K562 (cell line): ENCODE results near the gene VPS45. TPM values are rescaled to one million over a fixed set of nuclear protein-coding genes. Genes with fewer than 3 reads are reported as not detected.

ENCODE experiments used
- ATAC-seq: fragments of 200-7000 bp; cut with Tn5 transposase; 3 replicates; pipeline ENCODE4 v1.9.1; 2020; ENCODE audit warnings: moderate library complexity
- BruUV-seq: library from RNA; stranded (reverse); fragments of 400-500 nt; replicated peaks from 2 replicates; lab custom pipeline; 2021; lab: Mats Ljungman, UMichigan
- CTCF ChIA-PET: fragments of 300-600 bp; formaldehyde crosslinking; extraction: SDS; loops from one replicate; lab custom pipeline; 2021; ENCODE audit warnings: low intra/inter-chr PET ratio; lab: Yijun Ruan, JAX
- POLR2A ChIA-PET: fragments of 300-600, 350-650 bp; sonication (Branson Sonifier 250); formaldehyde crosslinking; extraction: SDS; loops from one replicate; lab custom pipeline; 2021; ENCODE audit warnings: antibody characterized with exemption, inconsistent platforms; lab: Yijun Ruan, JAX
- DNase-seq, 4 experiments: peaks; one replicate each; pipeline versions ENCODE4 v3.0.0 to v3.0.0-alpha.2; 2011 to 2018; ENCODE audit warnings: low spot score in 3 of 4, mixed read lengths in 3 of 4; ENCODE audit errors: extremely low read depth in 1 of 4
- FAIRE-seq: peaks from 2 replicates; lab custom pipeline; 2011; peaks lifted over from hg19 to GRCh38; lab: Jason Lieb, UNC
- H2AFZ ChIP-seq: 2 replicates; pipeline ENCODE4 v1.6.0; 2011; ENCODE audit warnings: low read depth, low read length, control low read depth, inconsistent platforms
- H3K27ac ChIP-seq: fragments of 200-600 bp; 3 replicates; pipeline ENCODE4 v1.8.0; 2011; ENCODE audit warnings: low read depth, mild to moderate bottlenecking, control low read depth, inconsistent platforms, low read length, moderate library complexity, mixed read lengths; ENCODE audit errors: extremely low read depth
- H3K27me3 ChIP-seq, 2 experiments: fragments of 300-600 bp in 1 of 2; 2 replicates in 1 of 2; 3 replicates in 1 of 2; pipeline versions ENCODE4 v1.6.0 to v1.8.0; 2011; ENCODE audit warnings: inconsistent platforms in 2 of 2, low read length in 2 of 2, mild to moderate bottlenecking in 1 of 2, mixed read lengths in 1 of 2, moderate library complexity in 1 of 2; ENCODE audit not compliant: control insufficient read depth in 2 of 2, insufficient read depth in 2 of 2
- H3K36me3 ChIP-seq: fragments of 300-600 bp; 3 replicates; pipeline ENCODE4 v1.8.0; 2011; ENCODE audit warnings: mild to moderate bottlenecking, low read length, inconsistent platforms; ENCODE audit not compliant: control insufficient read depth, insufficient read depth
- H3K4me1 ChIP-seq, 2 experiments: fragments of 200-600 bp in 1 of 2; replicated peaks in 1 of 2; 2 replicates in 1 of 2; 3 replicates in 1 of 2; pipeline versions ENCODE4 v1.5.1 to v1.8.0; 2011; ENCODE audit warnings: inconsistent platforms in 2 of 2, low read length in 2 of 2, mild to moderate bottlenecking in 1 of 2, mixed read lengths in 1 of 2, moderate library complexity in 1 of 2; ENCODE audit not compliant: control insufficient read depth in 2 of 2, insufficient read depth in 2 of 2
- H3K4me2 ChIP-seq: 2 replicates; pipeline ENCODE4 v1.6.1; 2011; ENCODE audit warnings: low read length, control low read depth, inconsistent platforms, mixed read lengths; ENCODE audit not compliant: insufficient read depth
- H3K4me3 ChIP-seq: fragments of 200-600 bp; sonication (generic), shearing (Covaris generic); 2 replicates; pipeline ENCODE4 v1.5.1; 2016; ENCODE audit warnings: control low read depth, inconsistent platforms
- H3K79me2 ChIP-seq: fragments of 200-600 bp; 3 replicates; pipeline ENCODE4 v1.8.0; 2011; ENCODE audit warnings: low read length, inconsistent platforms; ENCODE audit not compliant: control insufficient read depth, insufficient read depth
- H3K9ac ChIP-seq, 2 experiments: 2 replicates each; pipeline versions ENCODE4 v1.6.0 to v1.6.1; 2011; ENCODE audit warnings: low read depth in 2 of 2, low read length in 2 of 2, control low read depth in 1 of 2, inconsistent platforms in 1 of 2, mild to moderate bottlenecking in 1 of 2, mixed read lengths in 1 of 2; ENCODE audit not compliant: insufficient read depth in 1 of 2
- H3K9me1 ChIP-seq: one replicate; pipeline ENCODE4 v1.6.0; 2011; ENCODE audit warnings: inconsistent platforms, mild to moderate bottlenecking, low read length, moderate library complexity; ENCODE audit not compliant: control insufficient read depth, insufficient read depth
- H3K9me3 ChIP-seq: replicated peaks from 2 replicates; pipeline ENCODE4 v1.5.1; 2011; ENCODE audit warnings: low read depth, low read length, inconsistent platforms; ENCODE audit not compliant: control insufficient read depth, insufficient read depth
- H4K20me1 ChIP-seq: replicated peaks from 2 replicates; pipeline ENCODE4 v1.6.1; 2011; ENCODE audit warnings: low read length, inconsistent platforms, mixed read lengths; ENCODE audit not compliant: control insufficient read depth, insufficient read depth
- CBX8 ChIP-seq: fragments of 200-600 bp; sonication (generic); IDR thresholded peaks from 2 replicates; pipeline ENCODE4 v1.6.1; 2012; ENCODE audit warnings: borderline replicate concordance, mixed run types, low read depth, mild to moderate bottlenecking, moderate library complexity, mixed read lengths, low read length, control low read depth, inconsistent platforms; ENCODE audit not compliant: poor library complexity, severe bottlenecking; ENCODE audit errors: extremely low read depth
- ETS2 ChIP-seq: IDR thresholded peaks from 2 replicates; pipeline ENCODE4 v1.6.1; 2016; ENCODE audit warnings: borderline replicate concordance, missing genetic modification characterization, mild to moderate bottlenecking, moderate library complexity, missing compliant biosample characterization; ENCODE audit not compliant: poor library complexity, severe bottlenecking
- HMG20B ChIP-seq: fragments of 250-450 bp; sonication (Bioruptor Pico); IDR thresholded peaks from 2 replicates; pipeline ENCODE4 v1.5.0; 2021; ENCODE audit warnings: mild to moderate bottlenecking
- KDM5B ChIP-seq: fragments of 200-600 bp; sonication (generic); IDR thresholded peaks from 2 replicates; pipeline ENCODE4 v1.6.1; 2012; ENCODE audit warnings: low read depth, mild to moderate bottlenecking, moderate library complexity, low read length, control low read depth, inconsistent platforms; ENCODE audit not compliant: insufficient replicate concordance
- MEIS2 ChIP-seq: fragments of 450-650 bp; IDR thresholded peaks from 2 replicates; pipeline ENCODE4 v1.6.1; 2014; ENCODE audit warnings: mild to moderate bottlenecking; ENCODE audit not compliant: partially characterized antibody
- POLR2AphosphoS5 ChIP-seq: IDR thresholded peaks from 2 replicates; pipeline ENCODE4 v1.6.1; 2011; ENCODE audit warnings: mild to moderate bottlenecking, low read depth, low read length, moderate library complexity; ENCODE audit not compliant: control insufficient read depth, insufficient read depth
- PURB ChIP-seq: sonication (generic); formaldehyde crosslinking; IDR thresholded peaks from 2 replicates; pipeline ENCODE4 v1.9.0; 2021; ENCODE audit warnings: low read depth, mild to moderate bottlenecking, missing genetic modification reagents
- SMAD3 ChIP-seq: fragments of 450-650 bp; formaldehyde crosslinking; conservative IDR thresholded peaks from 2 replicates; pipeline ENCODE4 v1.4.0; 2020; ENCODE audit warnings: mild to moderate bottlenecking
- TCF3 ChIP-seq: sonication (generic); formaldehyde crosslinking; IDR thresholded peaks from 2 replicates; pipeline ENCODE4 v1.4.0; 2020; ENCODE audit warnings: mild to moderate bottlenecking, missing genetic modification reagents
- TCF7 ChIP-seq: sonication (generic); IDR thresholded peaks from 2 replicates; pipeline ENCODE4 v1.6.1; 2016; ENCODE audit warnings: antibody characterized with exemption, borderline replicate concordance
- ZNF444 ChIP-seq: fragments of 250-450 bp; sonication (Bioruptor Pico); IDR thresholded peaks from 2 replicates; pipeline ENCODE4 v1.4.0; 2020; ENCODE audit warnings: mild to moderate bottlenecking, moderate library complexity
- ZNF57 ChIP-seq: fragments of 450-650 bp; formaldehyde crosslinking; IDR thresholded peaks from 2 replicates; pipeline ENCODE4 v1.4.0; 2020; ENCODE audit warnings: mild to moderate bottlenecking, moderate library complexity
- WGBS: fragments of 100-300 bp; shearing (Covaris generic); methylation state at CpG from one replicate; pipeline ENCODE4 v1.1.6; 2016; ENCODE audit warnings: low coverage, mixed read lengths; ENCODE audit not compliant: insufficient coverage; ENCODE audit errors: missing lambda C conversion rate; 5-methylcytosine and 5-hydroxymethylcytosine counted together
- in situ Hi-C: fragments of 300-500 bp; cut with MboI; formaldehyde crosslinking; loops from 4 replicates; pipeline ENCODE4 v1.15.0; 2018; ENCODE audit warnings: inconsistent platforms, mixed read lengths
- intact Hi-C: fragments of 100-400 bp; cut with micrococcal nuclease; formaldehyde crosslinking; loops from 2 replicates; pipeline ENCODE4 v1.14.2; 2022
- polyA plus RNA-seq, 8 experiments: library from polyadenylated mRNA; depleted of rRNA in 4 of 8; stranded (reverse) in 5 of 8; unstranded in 3 of 8; fragments of >200 nt; fragmentation: Nextera tagmentation in 2 of 8; fragmentation: Illumina TruSeq in 1 of 8; extraction: Ambion mirVana in 2 of 8; extraction: Trizol in 1 of 8; gene quantifications; 2 replicates each; pipeline versions ENCODE4 v1.2.1 to v1.2.3, GENCODE V29; 2011 to 2014; ENCODE audit warnings: inconsistent platforms in 1 of 8, missing spikeins in 1 of 8
- total RNA-seq, 7 experiments: library from RNA; depleted of rRNA in 6 of 7; stranded (reverse); fragments of >200 nt in 6 of 7; fragmentation: Illumina TruSeq in 2 of 7; extraction: Trizol in 2 of 7; gene quantifications; 2 replicates each; pipeline versions ENCODE4 v1.2.1 to v1.2.3, GENCODE V29; 2011 to 2021; ENCODE audit warnings: low replicate concordance in 1 of 7
- TF ChIP-seq, protein P1 (sequence below): sonication (generic); formaldehyde crosslinking; IDR thresholded peaks from 2 replicates; pipeline ENCODE4 v1.9.0; 2022; ENCODE audit warnings: mild to moderate bottlenecking, missing genetic modification reagents
- TF ChIP-seq, protein P2 (sequence below): conservative IDR thresholded peaks from 2 replicates; pipeline ENCODE4 v1.6.1; 2011; ENCODE audit warnings: low read depth, mild to moderate bottlenecking, low read length; ENCODE audit not compliant: control insufficient read depth

The VPS45 gene
- total and polyA plus RNA-seq, 9 of the 15 experiments (the other 6 are each of a cell fraction or from before 2014, with no cell fraction given) = 17.9 to 48.2 (median 34.4) TPM

DNA sequence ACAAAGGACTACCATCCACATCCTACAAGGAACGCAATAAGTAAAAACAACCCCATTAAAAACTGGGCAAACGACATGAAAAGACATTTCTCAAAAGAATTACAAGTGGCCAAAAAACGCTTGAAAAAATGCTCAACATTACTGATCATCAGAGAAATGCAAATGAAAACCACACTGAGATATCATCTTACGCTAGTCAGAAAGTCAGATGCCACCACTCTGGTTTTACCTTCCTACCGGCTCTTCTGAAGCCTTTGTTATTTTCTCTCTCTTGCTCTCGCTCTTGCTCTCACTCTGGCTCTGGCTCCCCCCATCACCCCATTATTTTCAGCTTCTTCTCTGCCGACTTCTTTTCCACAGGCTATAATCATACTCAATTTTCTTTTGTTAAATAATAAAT, 38.8 kb downstream of the VPS45 start:
- Histone ChIP-seq H3K4me2 (no peak overlapping the region), H3K27me3 (no peaks in the 10 kb centered on the region), H3K4me3 (no peak overlapping the region), H4K20me1 (no peaks in the 10 kb centered on the region), H2AFZ (no peak overlapping the region), H3K36me3 (peaks cover 11% of the 10 kb centered on the region; the same call in 1 of the 3 replicates), H3K9me1 (no peaks in the 10 kb centered on the region), H3K27ac (no peak overlapping the region), H3K9ac (no peak overlapping the region), H3K79me2 (no peaks in the 10 kb centered on the region), H3K4me1 (no peaks in the 10 kb centered on the region), H3K9me3 (no peaks in the 10 kb centered on the region)
- in situ Hi-C loops (no loop called here), intact Hi-C loops (no loop called here)
- no peak for DNase-seq
- ATAC-seq = no peak
- TF ChIP-seq PURB (no peak), TCF7 (no peak), ETS2 (tag) (no peak), POLR2AphosphoS5 (no peak), MEIS2 (no peak), KDM5B (no peak), TCF3 (no peak), ZNF57 (no peak), ZNF444 (no peak), SMAD3 (CRISPR knock-in tag) (no peak), HMG20B (no peak), CBX8 (no peak)
- TF ChIP-seq, protein P1, sequence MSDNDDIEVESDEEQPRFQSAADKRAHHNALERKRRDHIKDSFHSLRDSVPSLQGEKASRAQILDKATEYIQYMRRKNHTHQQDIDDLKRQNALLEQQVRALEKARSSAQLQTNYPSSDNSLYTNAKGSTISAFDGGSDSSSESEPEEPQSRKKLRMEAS (CRISPR knock-in tag) = no peak
- TF ChIP-seq, protein P2, sequence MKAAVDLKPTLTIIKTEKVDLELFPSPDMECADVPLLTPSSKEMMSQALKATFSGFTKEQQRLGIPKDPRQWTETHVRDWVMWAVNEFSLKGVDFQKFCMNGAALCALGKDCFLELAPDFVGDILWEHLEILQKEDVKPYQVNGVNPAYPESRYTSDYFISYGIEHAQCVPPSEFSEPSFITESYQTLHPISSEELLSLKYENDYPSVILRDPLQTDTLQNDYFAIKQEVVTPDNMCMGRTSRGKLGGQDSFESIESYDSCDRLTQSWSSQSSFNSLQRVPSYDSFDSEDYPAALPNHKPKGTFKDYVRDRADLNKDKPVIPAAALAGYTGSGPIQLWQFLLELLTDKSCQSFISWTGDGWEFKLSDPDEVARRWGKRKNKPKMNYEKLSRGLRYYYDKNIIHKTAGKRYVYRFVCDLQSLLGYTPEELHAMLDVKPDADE = no peak
- 61% methylated on average over 7 of the region's 7 CpGs for WGBS
- ChIA-PET CTCF (no interaction called here), POLR2A (interaction anchor here (0.7 kb wide), 1 partner anchor 900 kb away, joined by 3 read pairs; the partner anchor contains the start of gene MINDY1)
- no peak for FAIRE-seq
- no TSS peak for BruUV-seq
